ENCODE results near the gene MEPE.
"Not testable (repeated sequence)": the region's sequence is repeated elsewhere in the genome, so short reads cannot be mapped to it uniquely, and the experiment has no call there.

The MEPE gene

DNA sequence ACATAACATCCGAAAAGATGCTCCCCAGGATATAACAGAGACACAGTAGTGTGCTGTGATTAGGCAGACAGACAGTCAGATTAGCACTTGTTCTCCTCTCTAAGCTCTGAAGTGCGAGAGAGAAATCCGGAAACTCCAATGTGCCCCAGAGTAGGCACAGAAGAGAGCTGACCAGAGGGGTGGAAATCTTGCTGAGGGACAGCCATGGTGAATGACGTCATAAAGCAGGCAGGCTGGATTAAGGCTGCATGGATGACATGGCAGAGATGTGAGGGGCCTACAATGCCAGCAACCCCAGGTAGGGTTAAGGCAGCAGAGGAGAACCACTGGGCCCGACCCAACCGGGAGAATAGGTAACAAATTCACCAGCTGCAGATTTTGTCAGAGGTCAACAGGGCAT lies 53.3 kb downstream of the MEPE start:
- DNase-seq, result no peak

DNA sequence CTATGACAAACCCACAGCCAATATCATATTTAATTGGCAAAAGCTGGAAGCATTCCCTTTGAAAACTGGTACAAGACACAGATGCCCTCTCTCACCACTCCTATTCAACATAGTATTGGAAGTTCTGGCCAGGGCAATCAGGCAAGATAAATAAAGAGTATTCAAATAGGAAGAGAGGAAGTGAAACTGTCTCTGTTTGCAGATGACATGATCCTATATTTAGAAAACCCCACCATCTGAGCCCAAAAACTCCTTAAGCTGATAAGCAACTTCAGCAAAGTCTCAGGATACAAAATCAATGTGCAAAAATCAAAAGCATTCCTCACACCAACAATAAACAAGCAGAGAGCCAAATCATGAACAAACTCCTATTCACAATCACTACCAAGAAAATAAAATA lies 58.0 kb downstream of the MEPE start:
- not testable (repeated sequence) for DNase-seq

DNA sequence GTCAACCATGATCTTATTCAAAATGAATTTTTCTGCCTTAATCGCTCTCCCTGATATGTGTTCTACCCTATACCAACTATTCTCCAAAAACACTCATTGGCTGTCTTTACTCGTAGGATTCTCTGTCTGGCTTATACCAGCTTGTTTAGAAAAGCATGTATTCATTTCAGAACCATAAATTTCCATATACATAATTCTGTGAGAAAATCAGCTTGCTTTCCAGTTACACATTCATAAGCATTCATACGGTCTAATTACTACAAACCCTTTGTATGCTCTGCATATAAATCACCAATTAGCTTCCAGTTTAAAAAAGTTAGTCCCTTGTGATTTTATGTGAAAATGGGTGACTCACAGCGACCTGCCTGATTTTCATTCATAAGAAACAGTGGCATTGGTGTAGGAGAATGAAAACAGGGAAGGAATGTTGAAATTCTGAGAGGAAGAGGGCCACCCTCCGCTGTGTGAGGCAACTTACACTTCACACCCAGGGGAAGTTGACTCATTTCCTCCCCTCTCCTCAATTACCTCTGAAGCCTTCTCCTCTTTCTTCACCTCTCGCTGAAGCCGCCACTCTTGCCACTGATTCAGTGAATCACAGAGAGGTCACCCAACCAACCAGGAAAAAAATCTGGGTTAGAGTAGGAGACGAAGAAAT lies 63.3 kb downstream of the MEPE start:
- DNase-seq, result no peak
